DND-41 (cell line): ENCODE measurements around the gene GMPPA.
A peak's percentile ranks its signal among the peaks of the same experiment; 100 is the strongest.

Source experiments
- ATAC-seq: fragments of 200-7000 bp; cut with Tn5 transposase; 3 replicates; pipeline ENCODE4 v1.9.1; 2021; ENCODE audit warnings: low read depth; ENCODE audit not compliant: insufficient read depth
- DNase-seq: peaks from one replicate; pipeline ENCODE4 v3.0.0-alpha.2; 2020
- H2AFZ ChIP-seq: 2 replicates; pipeline ENCODE4 v1.6.0; 2012; ENCODE audit warnings: low read depth, low read length
- H3K27ac ChIP-seq: 2 replicates; pipeline ENCODE4 v1.5.1; 2012; ENCODE audit warnings: low read length, inconsistent platforms
- H3K27me3 ChIP-seq: fragments of 200-600 bp; sonication (generic); 2 replicates; pipeline ENCODE4 v1.6.0; 2012; ENCODE audit warnings: low read length, mild to moderate bottlenecking, inconsistent platforms; ENCODE audit not compliant: insufficient read depth, poor library complexity
- H3K36me3 ChIP-seq: 2 replicates; pipeline ENCODE4 v1.5.1; 2012; ENCODE audit warnings: low read length, inconsistent platforms; ENCODE audit not compliant: insufficient read depth
- H3K4me1 ChIP-seq: 2 replicates; pipeline ENCODE4 v1.5.1; 2012; ENCODE audit warnings: mild to moderate bottlenecking, low read length; ENCODE audit not compliant: insufficient read depth
- H3K4me2 ChIP-seq: 2 replicates; pipeline ENCODE4 v1.6.0; 2012; ENCODE audit warnings: mild to moderate bottlenecking, moderate library complexity, low read length, inconsistent platforms; ENCODE audit not compliant: insufficient read depth
- H3K4me3 ChIP-seq, 2 experiments: fragments of 200-600 bp in 1 of 2; shearing (Covaris generic) in 1 of 2; 2 replicates each; pipeline ENCODE4 v1.5.1; 2012 to 2016; ENCODE audit warnings: inconsistent platforms in 2 of 2, low read length in 2 of 2, mild to moderate bottlenecking in 2 of 2, low read depth in 1 of 2, moderate library complexity in 1 of 2
- H3K79me2 ChIP-seq: 2 replicates; pipeline ENCODE4 v1.6.0; 2012; ENCODE audit warnings: low read length, inconsistent platforms; ENCODE audit not compliant: insufficient read depth
- H3K9ac ChIP-seq: 2 replicates; pipeline ENCODE4 v1.6.0; 2012; ENCODE audit warnings: low read depth, mild to moderate bottlenecking, inconsistent platforms, low read length, moderate library complexity
- H3K9me3 ChIP-seq: 2 replicates; pipeline ENCODE4 v1.5.1; 2012; ENCODE audit warnings: low read length, moderate library complexity, mild to moderate bottlenecking, inconsistent platforms; ENCODE audit not compliant: insufficient read depth, severe bottlenecking
- H4K20me1 ChIP-seq: 2 replicates; pipeline ENCODE4 v1.6.0; 2012; ENCODE audit warnings: low read length; ENCODE audit not compliant: insufficient read depth
- CTCF ChIP-seq: IDR thresholded peaks from 2 replicates; pipeline ENCODE4 v1.5.1; 2012; ENCODE audit warnings: borderline replicate concordance, low read length, moderate library complexity, mild to moderate bottlenecking; ENCODE audit not compliant: poor library complexity, severe bottlenecking; ENCODE audit errors: extremely low read depth
- EZH2 ChIP-seq: IDR thresholded peaks from 3 replicates; pipeline ENCODE4 v1.6.1; 2012; ENCODE audit warnings: borderline replicate concordance, low read depth, mild to moderate bottlenecking, moderate library complexity, low read length, inconsistent platforms; ENCODE audit not compliant: severe bottlenecking

Gene GMPPA

GRCh38 chr2:219500135-219500534 is 1.4 kb downstream of the GMPPA start:
- H3K79me2 ChIP-seq, result peaks cover 7% of the 10 kb centered on the region; the same call in 1 of the 2 replicates
- no peak overlapping the region for H3K9ac ChIP-seq
- peaks cover 28% of the 10 kb centered on the region for H3K4me1 ChIP-seq
- H3K27me3 ChIP-seq, result peaks cover 2% of the 10 kb centered on the region
- peaks cover 16% of the 10 kb centered on the region for H3K36me3 ChIP-seq
- H4K20me1 ChIP-seq, result no peaks in the 10 kb centered on the region
- no peak overlapping the region for H2AFZ ChIP-seq
- no peak for DNase-seq
- H3K4me2 ChIP-seq, result peak overlapping the region; percentile 89
- ATAC-seq, result no peak
- peak overlapping the region in 1 of 2 experiments; percentile 65; a peak in 2 of 4 replicates for H3K4me3 ChIP-seq
- no peaks in the 10 kb centered on the region for H3K9me3 ChIP-seq
- H3K27ac ChIP-seq, result no peak overlapping the region
- no peak for TF ChIP-seq EZH2
- TF ChIP-seq CTCF, result peak; percentile 60

- Histone ChIP-seq H3K36me3 (peaks cover 25% of the 10 kb centered on the region), H3K9ac (no peak overlapping the region), H3K27me3 (no peaks in the 10 kb centered on the region), H3K4me3 (no peak overlapping the region), H3K79me2 (peaks cover 7% of the 10 kb centered on the region; the same call in 1 of the 2 replicates), H3K4me2 (no peak overlapping the region), H3K27ac (no peak overlapping the region), H2AFZ (no peak overlapping the region), H3K4me1 (peaks cover 24% of the 10 kb centered on the region), H4K20me1 (no peaks in the 10 kb centered on the region), H3K9me3 (no peaks in the 10 kb centered on the region)
- no peak for TF ChIP-seq EZH2
- TF ChIP-seq CTCF, result no peak
- DNase-seq, result no peak
- ATAC-seq, result no peak
Measured at GRCh38 chr2:219501849-219502248, 3.2 kb downstream of the GMPPA start.

GRCh38 chr2:219502618-219503017 is 3.9 kb downstream of the GMPPA start:
- H3K9me3 ChIP-seq, result no peaks in the 10 kb centered on the region
- DNase-seq, result no peak
- no peak overlapping the region for H3K27ac ChIP-seq
- no peak overlapping the region for H3K4me2 ChIP-seq
- no peak overlapping the region for H3K4me3 ChIP-seq
- H3K9ac ChIP-seq, result no peak overlapping the region
- no peak for TF ChIP-seq EZH2
- ATAC-seq, result no peak
- H4K20me1 ChIP-seq, result no peaks in the 10 kb centered on the region
- H3K36me3 ChIP-seq, result peaks cover 25% of the 10 kb centered on the region
- H3K4me1 ChIP-seq, result peaks cover 23% of the 10 kb centered on the region
- H3K79me2 ChIP-seq, result peaks cover 7% of the 10 kb centered on the region; the same call in 1 of the 2 replicates
- H2AFZ ChIP-seq, result no peak overlapping the region
- no peaks in the 10 kb centered on the region for H3K27me3 ChIP-seq

- Histone ChIP-seq H3K4me1 (peaks cover 5% of the 10 kb centered on the region; the same call in 1 of the 2 replicates), H3K79me2 (no peaks in the 10 kb centered on the region), H2AFZ (no peak overlapping the region), H3K9ac (no peak overlapping the region), H3K9me3 (no peaks in the 10 kb centered on the region), H3K4me3 (no peak overlapping the region), H4K20me1 (no peaks in the 10 kb centered on the region), H3K27me3 (no peaks in the 10 kb centered on the region), H3K27ac (no peak overlapping the region), H3K4me2 (no peak overlapping the region), H3K36me3 (peaks cover 25% of the 10 kb centered on the region)
- TF ChIP-seq EZH2, result no peak
- TF ChIP-seq CTCF, result no peak
- no peak for DNase-seq
- no peak for ATAC-seq
Measured at GRCh38 chr2:219505585-219505984, 6.9 kb downstream of the GMPPA start.
